A673 (cell line): ENCODE data around the gene MTARC1. TPM values are rescaled to one million over a fixed set of nuclear protein-coding genes. Genes with fewer than 3 reads are reported as not detected.

Experiments used
- BruUV-seq: library from RNA; stranded (reverse); fragments of 400-500 nt; replicated peaks from 2 replicates; lab custom pipeline; 2021; lab: Mats Ljungman, UMichigan
- CTCF ChIA-PET: fragments of 300-600 bp; sonication (Branson Sonifier 250); formaldehyde crosslinking; loops from one replicate; lab custom pipeline; 2022; ENCODE audit warnings: antibody characterized with exemption; lab: Charles Lee
- POLR2A ChIA-PET: fragments of 300-600 bp; sonication (Branson Sonifier 250); formaldehyde crosslinking; loops from one replicate; lab custom pipeline; 2022; ENCODE audit warnings: antibody characterized with exemption; ENCODE audit not compliant: low non-redundant PET; lab: Charles Lee
- DNase-seq: peaks from one replicate; pipeline ENCODE4 v3.0.0-alpha.2; 2015; ENCODE audit warnings: low spot score
- H3K27ac ChIP-seq: fragments of 200-600 bp; sonication (generic); 2 replicates; pipeline ENCODE4 v1.5.1; 2016; ENCODE audit warnings: mixed run types, low read depth, mild to moderate bottlenecking, mixed read lengths, antibody characterized with exemption, low read length; ENCODE audit not compliant: poor library complexity, severe bottlenecking
- H3K27me3 ChIP-seq: fragments of 200-600 bp; sonication (generic); replicated peaks from 2 replicates; pipeline ENCODE4 v1.6.1; 2017; ENCODE audit warnings: mixed run types, low read depth, mild to moderate bottlenecking, mixed read lengths, antibody characterized with exemption, low read length; ENCODE audit not compliant: insufficient read depth, poor library complexity
- H3K36me3 ChIP-seq: fragments of 200-600 bp; sonication (generic); 2 replicates; pipeline ENCODE4 v1.6.1; 2016; ENCODE audit warnings: mixed run types, mild to moderate bottlenecking, mixed read lengths, antibody characterized with exemption, low read length; ENCODE audit not compliant: insufficient read depth, poor library complexity, severe bottlenecking
- H3K4me1 ChIP-seq: fragments of 200-600 bp; sonication (generic); 2 replicates; pipeline ENCODE4 v1.6.1; 2017; ENCODE audit warnings: mixed run types, mild to moderate bottlenecking, mixed read lengths, antibody characterized with exemption, low read length; ENCODE audit not compliant: insufficient read depth, poor library complexity, severe bottlenecking
- H3K4me3 ChIP-seq: fragments of 200-600 bp; sonication (generic); 2 replicates; pipeline ENCODE4 v1.5.1; 2016; ENCODE audit warnings: low read depth, mixed run types, mild to moderate bottlenecking, mixed read lengths, low read length; ENCODE audit not compliant: poor library complexity, severe bottlenecking
- H3K9me3 ChIP-seq: fragments of 200-600 bp; sonication (generic); 2 replicates; pipeline ENCODE4 v1.6.1; 2016; ENCODE audit warnings: mixed run types, low read depth, mild to moderate bottlenecking, mixed read lengths, antibody characterized with exemption, low read length; ENCODE audit not compliant: poor library complexity, severe bottlenecking
- EZH2 ChIP-seq: fragments of 200-600 bp; sonication (generic); IDR thresholded peaks from 2 replicates; pipeline ENCODE4 v1.6.1; 2017; ENCODE audit warnings: borderline replicate concordance, low read depth, mild to moderate bottlenecking, mixed read lengths, antibody characterized with exemption, low read length; ENCODE audit not compliant: poor library complexity, severe bottlenecking
- intact Hi-C: fragments of 100-400 bp; cut with micrococcal nuclease; formaldehyde crosslinking; loops from one replicate; pipeline ENCODE4 v1.10.0; 2022; ENCODE audit not compliant: unreplicated experiment
- total RNA-seq: library from RNA; stranded (reverse); gene quantifications from 2 replicates; pipeline ENCODE4 v1.2.3, GENCODE V29; 2021
- TF ChIP-seq, protein P1 (sequence below): fragments of 300-800, 200-600 bp; sonication (generic); conservative IDR thresholded peaks from 2 replicates; pipeline ENCODE4 v1.5.1; 2017; ENCODE audit warnings: low read depth, mild to moderate bottlenecking, antibody characterized with exemption, low read length, moderate library complexity, mixed read lengths

MTARC1 gene
- total RNA-seq, 1 experiment from 2014 or later: 0.43 TPM

DNA sequence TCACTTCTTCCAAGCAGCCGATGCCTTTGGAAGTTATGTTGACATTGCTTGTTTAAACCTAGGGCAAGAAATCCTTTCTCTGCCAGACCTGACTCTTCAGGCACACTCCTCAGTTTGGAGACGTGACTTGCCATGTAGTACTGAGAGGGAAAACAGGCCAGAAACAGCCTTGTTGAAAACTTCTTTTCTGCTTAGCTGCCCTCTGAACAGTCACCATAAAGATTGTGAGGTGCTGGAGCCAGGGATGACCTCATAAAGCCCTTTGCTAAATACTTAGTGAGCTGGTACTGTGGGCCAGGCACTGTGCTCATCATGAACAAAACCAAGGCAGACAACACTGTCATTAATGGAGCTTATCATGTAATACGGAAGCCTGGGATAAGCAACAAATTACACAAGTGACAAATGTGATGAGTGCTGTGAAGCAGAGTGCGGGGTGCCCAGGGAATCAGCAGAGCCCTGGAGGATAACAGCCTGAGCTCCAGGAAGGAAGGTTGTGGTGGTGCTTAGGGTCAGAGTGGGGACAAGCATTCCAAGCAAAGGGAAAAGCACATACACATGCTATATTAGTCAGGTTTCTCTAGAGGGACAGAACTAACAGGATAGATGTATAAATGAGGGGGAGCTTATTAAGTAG, 42.4 kb downstream of the MTARC1 start:
- BruUV-seq: no TSS peak
- TF ChIP-seq, protein P1, sequence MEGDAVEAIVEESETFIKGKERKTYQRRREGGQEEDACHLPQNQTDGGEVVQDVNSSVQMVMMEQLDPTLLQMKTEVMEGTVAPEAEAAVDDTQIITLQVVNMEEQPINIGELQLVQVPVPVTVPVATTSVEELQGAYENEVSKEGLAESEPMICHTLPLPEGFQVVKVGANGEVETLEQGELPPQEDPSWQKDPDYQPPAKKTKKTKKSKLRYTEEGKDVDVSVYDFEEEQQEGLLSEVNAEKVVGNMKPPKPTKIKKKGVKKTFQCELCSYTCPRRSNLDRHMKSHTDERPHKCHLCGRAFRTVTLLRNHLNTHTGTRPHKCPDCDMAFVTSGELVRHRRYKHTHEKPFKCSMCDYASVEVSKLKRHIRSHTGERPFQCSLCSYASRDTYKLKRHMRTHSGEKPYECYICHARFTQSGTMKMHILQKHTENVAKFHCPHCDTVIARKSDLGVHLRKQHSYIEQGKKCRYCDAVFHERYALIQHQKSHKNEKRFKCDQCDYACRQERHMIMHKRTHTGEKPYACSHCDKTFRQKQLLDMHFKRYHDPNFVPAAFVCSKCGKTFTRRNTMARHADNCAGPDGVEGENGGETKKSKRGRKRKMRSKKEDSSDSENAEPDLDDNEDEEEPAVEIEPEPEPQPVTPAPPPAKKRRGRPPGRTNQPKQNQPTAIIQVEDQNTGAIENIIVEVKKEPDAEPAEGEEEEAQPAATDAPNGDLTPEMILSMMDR: no peak
- Histone ChIP-seq H3K4me3 (no peak overlapping the region), H3K27me3 (no peaks in the 10 kb centered on the region), H3K36me3 (no peaks in the 10 kb centered on the region), H3K4me1 (no peaks in the 10 kb centered on the region), H3K9me3 (no peaks in the 10 kb centered on the region), H3K27ac (no peak overlapping the region)
- CTCF ChIA-PET: no interaction called here
- intact Hi-C loops: no loop called here
- POLR2A ChIA-PET: no interaction called here
- DNase-seq: no peak

DNA sequence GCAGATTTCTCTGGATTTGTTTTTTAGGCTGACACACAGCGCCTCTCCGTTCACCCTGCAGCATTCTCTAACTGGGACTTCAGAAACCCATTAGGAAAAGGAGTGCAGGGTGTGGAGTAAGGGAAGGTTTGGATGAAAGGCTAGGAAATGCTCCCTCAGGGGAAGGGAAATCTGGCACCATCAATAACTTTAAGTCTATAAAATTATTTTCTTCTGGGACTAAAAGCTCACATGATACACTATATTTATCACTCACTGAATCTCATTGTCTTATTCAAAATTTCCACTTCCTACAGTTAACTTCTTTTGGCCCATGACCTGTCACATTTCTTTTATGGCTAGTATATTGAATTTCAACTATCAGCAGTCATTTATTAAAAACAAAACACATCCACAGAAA, 46.7 kb downstream of the MTARC1 start:
- Histone ChIP-seq H3K4me1 (no peaks in the 10 kb centered on the region), H3K36me3 (no peaks in the 10 kb centered on the region), H3K27ac (no peak overlapping the region), H3K27me3 (no peaks in the 10 kb centered on the region), H3K9me3 (no peaks in the 10 kb centered on the region), H3K4me3 (no peak overlapping the region)
- intact Hi-C loops: no loop called here
- CTCF ChIA-PET: no interaction called here
- POLR2A ChIA-PET: interaction anchor here (0.6 kb wide), 1 partner anchor 1604 kb away, joined by 3 read pairs; no protein-coding TSS in a partner anchor
- no peak for DNase-seq
- BruUV-seq: no TSS peak
- TF ChIP-seq, protein P1: no peak
- TF ChIP-seq EZH2: no peak

DNA sequence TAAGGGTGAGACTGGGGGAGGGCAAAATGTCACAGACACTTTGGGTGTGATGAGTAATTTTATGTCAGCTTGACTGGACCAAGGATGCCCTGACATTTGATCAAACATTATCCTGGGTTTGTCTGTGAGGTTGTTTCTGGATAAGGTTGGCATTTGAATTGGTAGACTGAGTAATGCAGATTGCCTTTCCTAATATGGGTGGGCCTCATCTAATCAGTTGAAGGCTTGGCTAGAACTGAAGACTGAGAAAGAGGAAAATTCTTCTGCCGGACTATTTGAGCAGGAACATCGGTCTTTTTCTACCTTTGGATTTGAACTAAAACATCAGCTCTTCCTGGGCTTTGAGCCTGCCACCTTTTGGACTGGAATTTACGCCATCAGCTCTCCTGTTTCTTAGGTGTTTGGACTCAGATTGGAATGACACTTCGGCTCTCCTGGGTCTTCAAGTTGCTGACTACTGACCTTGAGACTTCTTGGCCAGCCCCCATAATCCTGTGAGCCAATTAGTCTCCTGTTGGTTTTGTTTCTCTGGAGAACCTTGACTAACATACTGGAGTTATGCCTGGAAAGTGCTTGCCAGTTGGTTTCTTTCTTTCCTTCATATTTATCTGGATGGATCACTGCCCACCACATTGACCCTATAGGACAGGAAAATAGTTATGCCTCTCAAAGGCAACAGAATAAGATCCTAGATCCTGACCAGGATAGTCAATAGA, 47.6 kb downstream of the MTARC1 start:
- Histone ChIP-seq H3K27me3 (no peaks in the 10 kb centered on the region), H3K27ac (no peak overlapping the region), H3K36me3 (no peaks in the 10 kb centered on the region), H3K9me3 (no peaks in the 10 kb centered on the region), H3K4me3 (no peak overlapping the region), H3K4me1 (no peaks in the 10 kb centered on the region)
- CTCF ChIA-PET: no interaction called here
- POLR2A ChIA-PET: interaction anchor here (0.6 kb wide), 1 partner anchor 1603 kb away, joined by 3 read pairs; no protein-coding TSS in a partner anchor
- intact Hi-C loops: no loop called here
- BruUV-seq: no TSS peak
- no peak for TF ChIP-seq EZH2
- TF ChIP-seq, protein P1: no peak
- DNase-seq: no peak

Other genes starting within 250 kb of the MTARC1 start
- gene C1orf115, start 96.5 kb upstream of the MTARC1 start, total RNA-seq: 0.11 and 0.44 TPM in 2 replicates
- gene MTARC2, start 38.6 kb upstream of the MTARC1 start, total RNA-seq: 0.55 TPM in 1 of 2 replicates, not detected in the other
- gene HLX, start 92.5 kb downstream of the MTARC1 start, total RNA-seq: not detected in 2 replicates